Ovary (tissue), 3 donors: ENCODE measurements around the gene UGT1A4.

Source experiments
- CTCF ChIP-seq, 3 donors: fragments of 450-650 bp in 2 of 3; fragments of 200-600 bp in 1 of 3; IDR thresholded peaks; one replicate each; pipeline versions ENCODE4 v1.5.1 to v1.8.0; 2016 to 2022; ENCODE audit warnings: antibody characterized with exemption in 3 of 3, mild to moderate bottlenecking in 1 of 3
- EP300 ChIP-seq: sonication (generic); formaldehyde crosslinking; IDR thresholded peaks from one replicate; pipeline ENCODE4 v1.6.1; 2017; ENCODE audit warnings: antibody characterized with exemption
- POLR2A ChIP-seq: fragments of 450-650 bp; IDR thresholded peaks from one replicate; pipeline ENCODE4 v1.6.1; 2017; ENCODE audit warnings: antibody characterized with exemption, mild to moderate bottlenecking, moderate library complexity
- donor health status: DM: no; HTN: no; CAD: no.

- TF ChIP-seq CTCF (IDR thresholded peaks at IDR 0.05) (no peak), EP300 (no peak), POLR2A (no peak)
These were observed 81.2 kb downstream of the UGT1A4 start for GRCh38 chr2:233799716-233800115.
